Measurements from ENCODE around the gene LMO4.

DNA sequence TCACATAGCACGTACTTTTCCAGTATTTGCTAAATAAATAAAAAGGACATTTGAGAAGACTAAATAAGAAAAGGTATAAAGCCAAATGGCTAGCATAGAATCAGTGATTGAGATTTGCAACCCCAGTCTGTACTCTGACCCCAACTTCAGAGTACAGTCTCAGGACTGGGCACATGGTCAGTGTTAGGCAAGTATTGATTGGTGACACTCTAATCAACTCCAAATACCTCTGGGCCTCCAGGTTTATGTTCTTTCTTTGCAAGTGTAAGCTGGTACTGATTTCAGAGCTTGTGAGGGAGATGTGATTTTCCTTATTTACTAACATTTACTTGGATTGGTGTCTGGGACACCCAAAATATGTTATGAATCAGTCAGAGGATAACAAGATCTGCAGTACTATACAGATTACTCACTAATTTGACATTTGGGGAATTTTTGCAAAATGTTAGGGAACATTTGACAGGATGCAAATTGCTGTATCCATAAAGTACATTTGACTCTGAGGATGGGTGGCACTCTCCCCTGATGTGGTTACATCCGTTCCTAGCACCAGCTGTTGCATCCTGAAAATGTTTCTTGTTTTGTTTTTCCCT lies 34.2 kb downstream of the LMO4 start:
- no peak for TF ChIP-seq CTCF (IDR thresholded peaks at IDR 0.05)
- TF ChIP-seq POLR2A (IDR thresholded peaks at IDR 0.05): no peak
